ENCODE results near the gene XPO4. TPM values are rescaled to one million over a fixed set of nuclear protein-coding genes. Genes with fewer than 3 reads are reported as not detected.
"Not testable (repeated sequence)": the region's sequence is repeated elsewhere in the genome, so short reads cannot be mapped to it uniquely, and the experiment has no call there.

Gene XPO4
- total RNA-seq, 1 donor from 2014 or later = 13.1 TPM

DNA sequence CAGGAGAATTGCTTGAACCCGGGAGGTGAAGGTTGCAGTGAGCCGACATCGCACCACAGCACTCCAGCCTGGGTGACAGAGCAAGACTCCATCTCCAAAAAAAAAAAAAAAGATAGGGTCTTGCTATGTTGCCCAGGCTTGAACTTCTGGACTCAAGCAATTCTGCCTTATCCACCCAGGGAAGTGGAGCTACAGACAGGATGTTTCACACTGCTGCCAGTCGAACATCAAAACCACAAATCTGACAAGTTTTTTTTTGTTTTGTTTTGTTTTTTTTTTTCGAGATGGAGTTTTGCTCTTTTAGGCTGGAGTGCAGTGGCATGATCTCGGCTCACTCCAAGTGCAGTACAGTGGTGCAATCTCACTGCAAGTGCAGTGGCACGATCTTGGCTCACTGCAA, 10.8 kb downstream of the XPO4 start:
- peak; percentile 16 for DNase-seq (ENCODE audit: low spot score)

DNA sequence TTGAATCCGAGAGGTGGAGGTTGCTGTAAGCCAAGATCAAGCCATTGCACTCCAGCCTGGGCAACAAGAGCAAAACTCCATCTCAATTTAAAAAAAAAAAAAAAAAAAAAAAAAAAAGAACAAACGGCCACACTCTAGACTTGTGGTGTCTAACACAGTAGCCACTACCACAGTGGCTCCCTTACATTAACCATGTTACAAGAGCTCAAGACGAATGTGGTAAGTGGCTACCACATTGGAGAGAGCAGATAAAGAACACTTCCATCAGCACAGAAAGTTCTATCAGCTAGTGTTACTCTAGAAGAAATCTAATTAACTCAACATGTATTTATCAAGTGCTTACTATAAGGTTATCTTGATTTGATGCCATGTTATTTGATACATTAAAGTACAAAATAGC, 11.5 kb downstream of the XPO4 start:
- no peak for DNase-seq (ENCODE audit: low spot score)

DNA sequence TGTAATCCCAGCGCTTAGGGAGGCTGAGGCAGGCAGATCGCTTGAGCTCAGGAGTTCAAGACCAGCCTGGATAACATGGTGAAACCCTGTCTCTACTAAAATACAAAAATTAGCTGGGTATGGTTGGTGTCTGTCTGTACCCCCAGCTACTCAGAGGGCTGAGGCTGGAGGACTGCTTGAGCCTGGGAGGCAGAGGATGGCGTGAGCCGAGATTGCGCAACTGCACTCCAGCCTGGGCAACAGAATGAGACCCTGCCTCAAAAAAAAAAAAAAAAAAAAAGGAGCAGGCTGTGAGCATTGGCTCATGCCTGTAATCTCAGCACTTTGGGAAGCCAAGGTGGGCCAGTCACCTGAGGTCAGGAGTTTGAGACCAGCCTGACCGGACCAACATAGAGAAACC, 12.0 kb downstream of the XPO4 start:
- DNase-seq (ENCODE audit: low spot score) = not testable (repeated sequence)

DNA sequence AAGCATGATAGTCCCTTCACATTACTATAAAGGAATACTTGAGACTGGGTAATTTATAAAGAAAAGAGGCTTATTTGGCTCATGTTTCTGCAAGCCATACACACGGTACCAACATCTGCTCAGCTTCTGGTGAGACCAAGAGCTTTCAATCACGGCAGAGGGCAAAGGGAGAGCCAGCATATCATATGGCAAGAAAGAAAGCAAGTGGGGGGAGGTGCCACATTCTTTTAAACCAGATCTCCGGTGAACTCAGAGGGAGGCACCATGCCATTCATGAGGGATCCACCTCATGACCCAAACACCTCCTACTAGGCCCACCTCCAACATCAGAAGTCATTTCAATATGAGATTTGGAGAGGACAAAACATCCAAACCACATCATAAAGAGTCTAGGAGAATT, 20.3 kb downstream of the XPO4 start:
- DNase-seq (ENCODE audit: low spot score) = no peak

DNA sequence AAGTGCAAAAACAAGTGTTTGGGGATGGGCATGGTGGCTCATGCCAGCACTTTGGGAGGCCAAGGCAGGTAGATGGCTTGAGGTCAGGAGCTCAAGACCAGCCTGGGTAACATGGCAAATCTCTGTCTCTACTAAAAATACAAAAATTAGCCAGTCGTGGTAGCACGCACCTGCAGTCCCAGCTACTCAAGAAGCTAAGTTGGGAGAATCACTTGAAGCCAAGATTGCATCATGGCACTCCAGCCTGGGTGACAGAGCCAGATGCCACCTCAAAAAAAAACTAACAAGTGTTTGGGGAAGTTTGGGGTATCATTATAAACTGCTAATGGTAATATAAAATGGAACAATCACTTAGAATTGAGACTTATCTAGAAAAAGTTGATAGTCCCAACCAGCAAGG, 24.6 kb downstream of the XPO4 start:
- no peak for DNase-seq (ENCODE audit: low spot score)

DNA sequence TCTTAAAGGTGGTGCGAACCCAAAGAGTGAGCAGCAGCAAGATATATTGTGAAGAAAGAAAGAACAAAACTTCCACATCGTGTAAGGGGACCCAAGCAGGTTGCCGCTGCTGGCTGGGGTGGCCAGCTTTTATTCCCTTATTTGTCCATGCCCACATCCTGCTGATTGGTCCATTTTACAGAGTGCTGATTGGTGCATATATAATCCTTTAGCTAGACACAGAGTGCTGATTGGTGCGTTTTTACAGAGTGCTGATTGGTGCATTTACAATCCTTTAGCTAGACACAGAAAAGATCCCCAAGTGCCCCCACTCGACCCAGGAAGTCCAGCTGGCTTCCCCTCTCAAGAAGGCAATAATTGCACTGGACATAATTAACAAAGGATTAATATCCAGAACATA, 25.7 kb downstream of the XPO4 start:
- DNase-seq (ENCODE audit: low spot score) = not testable (repeated sequence)

DNA sequence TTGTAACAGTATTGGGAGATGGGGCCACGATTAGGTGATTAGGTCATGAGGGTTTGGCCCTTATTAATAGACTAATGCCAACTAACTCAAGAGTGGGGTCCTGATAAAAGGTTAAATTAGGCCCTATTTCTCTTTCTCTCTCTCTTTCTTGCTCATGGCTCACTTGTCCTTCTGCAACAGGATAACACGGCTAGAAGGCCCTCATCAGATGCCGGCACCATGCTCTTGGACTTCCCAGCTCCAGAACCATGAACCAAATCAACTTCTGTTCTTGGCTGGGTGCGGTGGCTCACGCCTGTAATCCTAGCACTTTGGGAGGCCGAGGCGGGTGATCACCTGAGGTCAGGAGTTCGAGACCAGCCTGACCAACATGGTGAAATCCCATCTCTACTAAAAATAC, 28.1 kb downstream of the XPO4 start:
- DNase-seq (ENCODE audit: low spot score) = not testable (repeated sequence)

DNA sequence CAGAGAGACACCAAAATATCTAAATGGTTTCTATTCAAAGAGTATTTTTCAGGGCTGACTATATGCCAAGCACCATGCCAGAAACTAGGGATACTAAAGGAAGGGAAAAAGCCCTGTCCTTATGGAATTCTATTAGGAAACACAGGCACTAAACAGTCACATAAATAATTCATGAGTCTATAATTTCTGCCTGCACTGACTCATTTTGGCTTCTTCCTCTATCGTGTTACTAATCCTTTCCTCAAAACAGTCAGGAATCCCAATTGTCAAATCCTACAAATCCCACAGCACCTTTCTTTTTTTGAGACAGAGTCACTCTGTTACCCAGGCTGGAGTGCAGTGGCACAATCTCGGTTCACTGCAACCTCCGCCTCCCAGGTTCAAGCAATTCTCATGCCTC, 29.2 kb downstream of the XPO4 start:
- DNase-seq (ENCODE audit: low spot score) = no peak

DNA sequence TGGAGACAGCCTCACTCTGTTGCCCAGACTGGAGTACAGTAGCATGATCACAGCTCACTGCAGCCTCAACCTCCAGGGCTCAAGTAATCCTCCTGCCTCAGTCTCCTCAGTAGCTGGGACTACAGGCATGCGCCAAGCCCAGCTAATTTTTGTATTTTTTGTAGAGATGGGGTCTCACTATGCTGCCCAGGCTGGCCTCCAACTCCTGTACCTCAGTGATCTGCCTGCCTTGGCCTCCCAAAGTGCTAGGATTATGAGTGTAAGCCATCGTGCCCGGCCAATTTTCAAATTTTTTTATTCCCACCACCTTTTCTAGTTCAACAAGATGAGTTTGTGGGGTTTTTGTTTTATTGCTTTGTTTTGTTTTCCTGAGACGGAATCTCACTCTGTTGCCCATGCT, 31.7 kb downstream of the XPO4 start:
- DNase-seq (ENCODE audit: low spot score) = no peak

DNA sequence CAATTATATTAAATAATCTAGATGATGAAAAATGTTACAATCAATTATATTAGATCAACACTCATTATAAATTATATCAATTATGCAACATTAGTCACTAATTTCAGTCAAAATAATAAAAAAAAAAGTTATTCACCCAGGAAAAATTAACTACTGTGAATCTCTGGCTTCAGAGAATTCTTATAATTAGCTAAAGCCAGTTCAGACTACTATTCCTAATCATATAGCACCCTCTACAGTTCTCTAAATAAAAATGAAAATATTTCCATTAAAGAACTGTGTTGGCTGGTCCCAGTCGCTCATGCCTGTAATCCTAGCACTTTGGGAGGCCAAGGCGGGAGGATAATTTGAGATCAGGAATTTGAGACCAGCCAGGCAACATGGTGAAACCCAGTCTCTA, 33.0 kb downstream of the XPO4 start:
- DNase-seq (ENCODE audit: low spot score) = no peak

DNA sequence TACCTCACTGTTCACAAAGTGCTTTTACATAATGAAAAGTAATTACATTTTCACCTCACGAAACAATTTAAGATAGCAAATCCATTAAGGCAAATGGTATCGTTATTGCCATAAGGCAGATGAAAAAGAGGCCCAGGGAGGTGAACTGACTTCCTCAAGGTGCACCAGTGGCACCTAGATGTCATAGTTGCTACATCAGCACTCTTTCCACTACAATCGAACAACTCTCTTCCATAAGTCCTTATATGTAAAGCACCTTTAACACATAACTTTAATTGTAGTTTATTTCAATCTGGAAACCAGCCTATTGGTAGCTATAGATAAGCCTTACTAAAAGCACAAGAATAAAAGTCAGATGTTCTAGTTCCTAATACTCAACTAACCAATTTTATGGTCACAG, 35.1 kb downstream of the XPO4 start:
- no peak for DNase-seq (ENCODE audit: low spot score)

DNA sequence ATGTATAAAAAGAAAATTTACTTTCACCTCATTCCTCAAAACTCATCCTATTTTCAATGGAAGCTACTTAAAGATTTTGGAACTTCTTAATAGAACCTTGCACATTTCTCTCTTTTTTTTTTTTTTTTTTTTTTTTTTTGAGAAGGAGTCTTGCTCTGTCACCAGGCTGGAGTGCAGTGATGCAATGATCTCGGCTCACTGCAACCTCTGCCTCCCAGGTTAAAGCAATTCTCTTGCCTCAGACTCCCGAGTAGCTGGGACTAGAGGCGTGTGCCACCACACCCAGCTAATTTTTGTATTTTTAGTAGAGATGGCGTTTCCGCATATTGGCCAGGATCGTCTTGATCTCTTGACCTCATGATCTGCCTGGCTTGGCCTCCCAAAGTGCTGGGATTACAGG, 40.9 kb downstream of the XPO4 start:
- not testable (repeated sequence) for DNase-seq (ENCODE audit: low spot score)

DNA sequence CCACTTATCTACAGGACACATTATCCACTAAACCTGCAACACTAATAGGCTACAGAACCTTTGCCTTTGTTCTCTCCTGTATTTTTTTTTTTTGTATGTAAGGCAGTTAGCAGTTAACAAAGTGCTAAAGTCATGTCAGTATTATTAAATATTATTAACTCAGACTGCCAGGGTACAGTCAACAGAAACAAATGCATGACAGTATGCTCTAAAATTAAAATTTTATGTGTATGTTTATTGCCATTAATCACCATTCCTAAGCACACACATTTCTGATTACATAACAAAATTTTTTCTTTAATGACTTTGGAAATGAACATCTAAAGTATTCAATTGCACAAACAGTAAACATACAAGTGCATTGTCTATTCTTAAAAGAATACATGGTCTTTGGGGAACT, 41.7 kb downstream of the XPO4 start:
- DNase-seq (ENCODE audit: low spot score) = no peak

DNA sequence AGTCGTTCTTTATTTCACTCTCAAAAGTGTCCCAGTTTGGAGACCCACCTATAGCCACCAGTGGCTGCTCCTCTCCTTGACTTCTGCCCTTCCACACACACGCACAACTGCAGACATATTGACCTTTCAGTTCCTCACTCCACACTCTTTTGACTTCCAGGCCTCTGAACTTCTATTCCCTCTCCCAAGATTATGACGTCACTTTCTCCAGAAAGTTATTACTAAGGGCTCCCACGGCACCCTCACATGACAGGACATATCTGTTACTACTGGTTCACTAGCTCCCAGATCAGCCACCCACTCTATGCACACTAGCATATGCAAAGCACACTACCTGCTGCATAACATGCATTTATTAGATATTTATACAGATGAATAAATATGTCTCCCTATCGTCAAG, 45.9 kb downstream of the XPO4 start:
- DNase-seq (ENCODE audit: low spot score) = no peak

DNA sequence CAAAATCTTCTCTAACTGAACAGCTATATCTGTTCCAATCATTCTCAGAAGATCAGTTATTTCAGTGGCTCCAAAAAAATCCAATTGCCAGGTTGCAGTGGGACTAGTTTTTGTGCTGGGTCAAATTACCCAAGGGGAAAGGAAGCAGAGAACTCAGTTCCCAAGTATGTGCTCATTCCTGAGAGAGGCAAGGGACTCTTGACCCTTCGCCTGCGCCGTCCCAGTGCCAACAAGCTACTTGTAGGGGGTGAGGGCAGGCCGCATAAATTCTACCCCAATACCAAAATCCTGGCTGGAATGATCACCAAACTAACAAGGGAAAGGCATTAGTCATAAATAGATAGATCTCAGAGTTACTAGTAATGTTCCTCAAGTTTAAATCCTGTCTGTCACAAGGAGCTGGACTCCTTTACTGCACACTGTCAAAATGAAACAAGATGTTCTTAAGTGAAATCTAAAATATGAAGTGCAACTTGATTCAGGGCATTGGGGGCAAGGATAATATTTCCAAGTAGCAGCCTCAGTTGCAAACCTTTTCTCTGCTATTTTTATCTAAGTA, 50.6 kb downstream of the XPO4 start:
- no peak for DNase-seq (ENCODE audit: low spot score)

DNA sequence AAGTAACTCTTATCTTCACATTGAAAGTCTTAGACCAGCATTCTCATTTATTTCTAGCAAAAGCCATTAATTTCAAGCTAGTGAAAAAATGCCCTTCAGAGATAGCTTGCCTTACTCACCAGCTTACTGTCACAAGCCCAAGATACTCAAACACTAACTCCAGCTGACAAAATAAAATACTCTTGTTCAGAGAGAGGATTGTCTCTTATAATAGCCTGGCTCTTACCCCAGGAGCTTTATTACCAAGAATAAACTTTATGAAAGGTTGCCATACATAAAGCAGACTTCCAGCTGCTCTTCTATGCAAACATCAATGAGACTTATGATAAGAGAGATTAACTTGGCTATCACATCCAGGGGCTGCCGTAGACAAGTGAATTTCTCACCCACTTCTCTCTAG, 53.6 kb downstream of the XPO4 start:
- no peak for DNase-seq (ENCODE audit: low spot score)

DNA sequence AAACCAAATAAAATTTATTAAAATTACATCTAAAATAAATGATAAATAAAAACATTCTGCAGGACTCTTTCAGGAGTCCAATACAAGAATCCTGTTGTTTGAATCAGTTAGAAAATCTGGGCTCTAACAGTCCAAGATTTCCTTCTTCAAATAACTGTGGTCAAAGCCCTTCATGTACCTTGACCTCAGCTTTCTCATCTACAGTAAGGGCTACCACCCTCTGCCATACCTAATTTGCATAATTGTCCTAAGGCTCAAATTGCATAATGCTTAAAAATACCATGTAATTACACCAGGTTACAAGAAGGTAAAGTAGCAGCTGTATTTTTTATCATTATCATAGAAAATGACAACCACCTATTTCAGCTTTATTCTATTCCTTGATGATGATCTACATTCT, 54.3 kb downstream of the XPO4 start:
- DNase-seq (ENCODE audit: low spot score) = no peak

DNA sequence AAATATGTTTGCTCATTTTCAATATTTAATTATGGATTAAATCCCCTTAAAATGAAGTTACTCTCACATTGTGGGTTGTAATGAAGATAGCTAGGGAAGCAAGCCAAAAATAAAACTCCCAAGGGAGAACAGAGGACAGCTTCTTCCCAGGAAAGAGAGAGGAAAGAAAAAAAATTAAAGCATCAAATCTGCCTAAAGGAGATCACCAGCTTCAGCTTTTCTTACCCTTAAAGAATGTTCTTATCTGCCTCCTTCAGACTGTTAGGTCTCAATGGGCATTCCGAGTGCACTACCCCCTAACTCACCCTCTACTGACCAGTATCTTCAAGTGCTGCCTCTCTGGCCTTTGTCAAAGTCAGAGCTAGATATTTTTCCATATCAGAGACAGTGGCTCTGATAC, 55.2 kb downstream of the XPO4 start:
- no peak for DNase-seq (ENCODE audit: low spot score)

DNA sequence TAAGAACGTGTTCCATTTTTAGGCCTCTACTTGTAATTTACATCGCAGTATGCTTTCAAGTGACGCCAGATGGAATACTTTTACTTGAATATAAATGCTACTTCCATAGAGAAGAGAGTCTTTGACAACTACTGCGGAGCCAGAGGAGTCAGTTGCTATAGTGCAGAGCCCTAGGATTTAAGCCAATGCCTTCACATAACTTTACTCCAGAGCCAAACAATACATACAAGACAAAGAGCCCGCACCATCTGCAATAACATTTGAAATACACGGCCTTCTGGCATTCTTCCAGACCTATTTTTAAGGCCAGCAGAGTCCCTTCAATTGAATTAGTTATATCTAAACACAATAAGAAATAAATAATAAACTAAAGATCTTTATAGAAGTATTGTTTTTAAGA, 59.4 kb downstream of the XPO4 start:
- no peak for DNase-seq (ENCODE audit: low spot score)

DNA sequence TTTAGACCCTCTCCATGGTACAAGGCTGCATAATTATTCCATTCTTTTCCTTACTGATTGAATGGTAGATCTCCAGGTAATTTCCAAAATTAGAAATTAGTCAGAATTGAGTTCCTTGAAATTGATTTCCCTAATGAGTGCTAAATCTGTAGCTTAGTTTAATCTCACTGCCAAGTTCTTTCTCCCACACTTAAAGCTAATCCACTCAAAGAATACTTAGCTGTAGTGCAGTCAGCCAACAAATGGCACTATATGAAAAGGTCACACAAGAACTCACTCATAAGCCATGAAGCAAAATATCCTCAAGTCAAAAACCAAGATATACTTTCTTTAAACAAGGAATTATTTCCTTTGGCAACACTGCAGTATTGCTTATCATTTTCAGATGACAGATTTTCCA, 62.0 kb downstream of the XPO4 start:
- no peak for DNase-seq (ENCODE audit: low spot score)

DNA sequence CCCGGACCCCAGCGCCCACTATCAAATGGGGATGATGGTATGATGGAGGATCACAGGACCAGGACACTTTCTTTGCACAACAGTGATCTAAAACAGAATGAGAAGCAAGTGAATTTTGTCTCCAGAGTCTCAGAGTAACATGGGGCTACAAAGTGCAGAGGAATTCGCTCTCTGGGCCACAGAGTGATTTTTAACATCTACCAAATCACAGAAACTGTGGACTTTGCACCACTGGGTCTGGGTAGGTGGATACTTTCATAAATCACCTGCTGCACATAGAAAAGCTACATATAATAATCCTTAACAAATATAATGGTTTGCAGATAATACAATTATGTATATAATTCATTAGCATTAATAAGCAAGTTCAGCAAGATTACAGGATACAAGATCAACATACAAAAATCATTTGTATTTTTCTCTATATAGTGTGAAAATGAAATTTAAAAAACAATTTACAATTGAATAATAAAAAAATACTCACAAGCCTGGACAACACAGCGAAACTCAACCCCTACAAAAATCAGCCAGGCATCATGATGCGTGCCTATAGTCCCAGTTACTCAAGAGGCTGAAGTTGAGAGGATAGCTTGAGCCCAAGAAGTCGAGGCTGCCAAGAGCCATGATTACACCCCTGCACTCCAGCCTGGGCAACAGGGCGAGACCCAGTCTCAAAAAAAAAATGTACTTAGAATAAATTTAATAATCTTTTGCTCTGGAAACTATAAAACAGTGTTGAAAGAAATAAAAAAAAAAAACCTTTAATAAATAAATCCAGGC, 68.5 kb downstream of the XPO4 start:
- no peak for DNase-seq (ENCODE audit: low spot score)

DNA sequence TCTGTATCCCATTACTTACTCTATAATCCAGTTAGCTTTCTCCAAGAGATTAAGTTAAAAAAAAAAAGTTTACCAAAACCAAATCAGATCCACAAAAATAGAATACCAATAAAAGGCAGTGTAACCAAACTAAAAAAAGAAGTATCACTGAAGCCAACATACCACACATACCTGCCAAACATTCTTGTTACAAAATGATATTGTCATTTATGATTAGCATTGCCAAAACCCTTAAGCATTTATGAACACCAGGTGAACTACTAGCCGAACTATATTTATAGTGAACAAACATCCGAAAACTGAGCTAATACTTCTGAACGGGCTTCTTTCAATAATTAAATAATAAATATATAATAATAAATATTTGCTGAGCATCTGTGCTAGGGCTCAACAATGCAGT, 69.7 kb downstream of the XPO4 start:
- DNase-seq (ENCODE audit: low spot score) = no peak

DNA sequence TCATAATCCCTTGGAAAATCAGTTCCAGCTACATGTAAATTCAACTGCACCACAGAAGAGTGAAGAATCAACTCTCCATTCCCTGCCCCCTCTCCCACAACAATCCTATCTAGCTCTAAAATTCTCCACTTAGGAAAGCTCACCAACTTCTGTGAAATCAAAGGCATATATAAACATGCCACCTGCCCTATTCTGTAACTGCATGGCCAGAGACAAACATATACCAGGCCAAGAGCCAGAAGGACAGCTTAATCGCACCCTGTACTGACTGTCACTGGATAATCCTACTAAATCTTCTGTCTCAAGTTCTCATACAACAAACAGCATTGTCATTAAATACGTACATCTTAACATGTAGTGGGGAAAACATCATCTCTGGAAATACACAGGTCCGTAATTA, 70.6 kb downstream of the XPO4 start:
- DNase-seq (ENCODE audit: low spot score) = no peak

All from mesenteric fat pad (tissue), 1 donor.